Measurements from ENCODE around the gene NFATC1. TPM values are rescaled to one million over a fixed set of nuclear protein-coding genes. Genes with fewer than 3 reads are reported as not detected.

NFATC1 gene
- total and polyA plus RNA-seq, 2 donors (not counting 1 experiment from before 2014, with no cell fraction given) = 0.92 to 4.3 TPM

DNA sequence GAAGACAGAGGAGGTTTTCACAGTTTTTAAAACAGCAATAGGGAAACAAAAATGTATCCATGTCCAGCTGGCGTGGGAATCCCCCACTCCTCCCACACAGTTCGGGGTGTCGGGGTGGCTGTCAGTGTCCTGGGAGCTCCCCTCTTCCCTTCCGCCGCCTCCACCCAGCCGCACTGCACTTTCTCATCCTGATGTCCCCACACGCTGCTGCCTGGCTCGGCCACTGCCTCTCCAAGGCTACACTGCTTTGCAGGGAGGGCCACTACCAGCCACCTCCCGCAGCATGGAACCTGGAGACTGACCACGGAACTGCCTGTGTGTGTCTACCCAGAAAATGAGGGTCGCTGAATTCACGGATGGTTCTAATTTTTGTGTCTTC, 145.2 kb downstream of the NFATC1 start:
- no peak overlapping the region for H3K4me3 ChIP-seq (replicated peaks in 1 of 4; ENCODE audit: control extremely low read depth in 1 of 4, insufficient read depth in 1 of 4, low read depth in 3 of 4, low read length in 4 of 4)
- no peak overlapping the region for H2AFZ ChIP-seq (ENCODE audit: low read length)
- no peaks in the 10 kb centered on the region for H3K36me3 ChIP-seq (ENCODE audit: control insufficient read depth, insufficient read depth, low read length)
- H3K79me2 ChIP-seq (ENCODE audit: control insufficient read depth, insufficient read depth, low read length) = no peaks in the 10 kb centered on the region
- H3K4me1 ChIP-seq (ENCODE audit: control insufficient read depth, extremely low read depth, insufficient read depth, low read length) = no peaks in the 10 kb centered on the region
- no peak overlapping the region for H3K27ac ChIP-seq (ENCODE audit: insufficient read depth, low read length)
- TF ChIP-seq EZH2 (IDR thresholded peaks at IDR 0.05; ENCODE audit: low read length, missing control alignments) = no peak
- TF ChIP-seq, protein P1, sequence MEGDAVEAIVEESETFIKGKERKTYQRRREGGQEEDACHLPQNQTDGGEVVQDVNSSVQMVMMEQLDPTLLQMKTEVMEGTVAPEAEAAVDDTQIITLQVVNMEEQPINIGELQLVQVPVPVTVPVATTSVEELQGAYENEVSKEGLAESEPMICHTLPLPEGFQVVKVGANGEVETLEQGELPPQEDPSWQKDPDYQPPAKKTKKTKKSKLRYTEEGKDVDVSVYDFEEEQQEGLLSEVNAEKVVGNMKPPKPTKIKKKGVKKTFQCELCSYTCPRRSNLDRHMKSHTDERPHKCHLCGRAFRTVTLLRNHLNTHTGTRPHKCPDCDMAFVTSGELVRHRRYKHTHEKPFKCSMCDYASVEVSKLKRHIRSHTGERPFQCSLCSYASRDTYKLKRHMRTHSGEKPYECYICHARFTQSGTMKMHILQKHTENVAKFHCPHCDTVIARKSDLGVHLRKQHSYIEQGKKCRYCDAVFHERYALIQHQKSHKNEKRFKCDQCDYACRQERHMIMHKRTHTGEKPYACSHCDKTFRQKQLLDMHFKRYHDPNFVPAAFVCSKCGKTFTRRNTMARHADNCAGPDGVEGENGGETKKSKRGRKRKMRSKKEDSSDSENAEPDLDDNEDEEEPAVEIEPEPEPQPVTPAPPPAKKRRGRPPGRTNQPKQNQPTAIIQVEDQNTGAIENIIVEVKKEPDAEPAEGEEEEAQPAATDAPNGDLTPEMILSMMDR (conservative IDR thresholded peaks at IDR 0.05 in 1 of 2, IDR thresholded peaks at IDR 0.05 in 1 of 2; ENCODE audit: low read depth in 1 of 2, low read length in 2 of 2) = no peak
- no peak overlapping the region for H3K9ac ChIP-seq (ENCODE audit: insufficient read depth, low read length)
- H3K27me3 ChIP-seq (ENCODE audit: control insufficient read depth, insufficient read depth, low read length) = no peaks in the 10 kb centered on the region
- no peak overlapping the region for H3K4me2 ChIP-seq (ENCODE audit: extremely low read depth, insufficient read depth, low read length)
- H4K20me1 ChIP-seq (ENCODE audit: control insufficient read depth, extremely low read depth, insufficient read depth, low read length) = no peaks in the 10 kb centered on the region
- no peaks in the 10 kb centered on the region for H3K9me3 ChIP-seq (ENCODE audit: control insufficient read depth, insufficient read depth, low read depth, low read length)
- no peak for DNase-seq (ENCODE audit: low read depth in 2 of 2)

DNA sequence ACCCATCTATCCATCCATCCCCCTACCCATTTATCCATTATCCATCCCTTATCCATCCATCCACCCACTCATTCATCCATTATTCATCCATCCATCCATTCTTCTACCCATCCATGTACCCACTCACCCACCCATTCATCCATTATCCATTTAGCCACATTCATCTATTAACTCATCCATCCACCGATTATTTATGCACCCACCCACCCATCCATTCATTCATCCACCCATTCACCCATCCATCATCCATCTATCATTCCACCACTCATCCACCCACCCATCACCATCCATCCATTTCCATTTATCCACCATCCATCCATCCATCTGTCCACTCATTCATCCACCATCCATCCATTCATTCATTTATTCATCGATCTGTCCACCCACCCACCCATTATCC, 146.5 kb downstream of the NFATC1 start:
- no peaks in the 10 kb centered on the region for H3K27me3 ChIP-seq (ENCODE audit: control insufficient read depth, insufficient read depth, low read length)
- H3K4me3 ChIP-seq (replicated peaks in 1 of 4; ENCODE audit: control extremely low read depth in 1 of 4, insufficient read depth in 1 of 4, low read depth in 3 of 4, low read length in 4 of 4) = no peak overlapping the region
- no peak overlapping the region for H3K9ac ChIP-seq (ENCODE audit: insufficient read depth, low read length)
- H2AFZ ChIP-seq (ENCODE audit: low read length) = no peak overlapping the region
- no peaks in the 10 kb centered on the region for H3K9me3 ChIP-seq (ENCODE audit: control insufficient read depth, insufficient read depth, low read depth, low read length)
- no peak overlapping the region for H3K4me2 ChIP-seq (ENCODE audit: extremely low read depth, insufficient read depth, low read length)
- H3K4me1 ChIP-seq (ENCODE audit: control insufficient read depth, extremely low read depth, insufficient read depth, low read length) = no peaks in the 10 kb centered on the region
- DNase-seq (ENCODE audit: low read depth in 2 of 2) = no peak
- no peaks in the 10 kb centered on the region for H3K36me3 ChIP-seq (ENCODE audit: control insufficient read depth, insufficient read depth, low read length)
- no peaks in the 10 kb centered on the region for H4K20me1 ChIP-seq (ENCODE audit: control insufficient read depth, extremely low read depth, insufficient read depth, low read length)
- no peaks in the 10 kb centered on the region for H3K79me2 ChIP-seq (ENCODE audit: control insufficient read depth, insufficient read depth, low read length)
- TF ChIP-seq, protein P1 (conservative IDR thresholded peaks at IDR 0.05 in 1 of 2, IDR thresholded peaks at IDR 0.05 in 1 of 2; ENCODE audit: low read depth in 1 of 2, low read length in 2 of 2) = no peak
- TF ChIP-seq EZH2 (IDR thresholded peaks at IDR 0.05; ENCODE audit: low read length, missing control alignments) = no peak
- H3K27ac ChIP-seq (ENCODE audit: insufficient read depth, low read length) = no peak overlapping the region

DNA sequence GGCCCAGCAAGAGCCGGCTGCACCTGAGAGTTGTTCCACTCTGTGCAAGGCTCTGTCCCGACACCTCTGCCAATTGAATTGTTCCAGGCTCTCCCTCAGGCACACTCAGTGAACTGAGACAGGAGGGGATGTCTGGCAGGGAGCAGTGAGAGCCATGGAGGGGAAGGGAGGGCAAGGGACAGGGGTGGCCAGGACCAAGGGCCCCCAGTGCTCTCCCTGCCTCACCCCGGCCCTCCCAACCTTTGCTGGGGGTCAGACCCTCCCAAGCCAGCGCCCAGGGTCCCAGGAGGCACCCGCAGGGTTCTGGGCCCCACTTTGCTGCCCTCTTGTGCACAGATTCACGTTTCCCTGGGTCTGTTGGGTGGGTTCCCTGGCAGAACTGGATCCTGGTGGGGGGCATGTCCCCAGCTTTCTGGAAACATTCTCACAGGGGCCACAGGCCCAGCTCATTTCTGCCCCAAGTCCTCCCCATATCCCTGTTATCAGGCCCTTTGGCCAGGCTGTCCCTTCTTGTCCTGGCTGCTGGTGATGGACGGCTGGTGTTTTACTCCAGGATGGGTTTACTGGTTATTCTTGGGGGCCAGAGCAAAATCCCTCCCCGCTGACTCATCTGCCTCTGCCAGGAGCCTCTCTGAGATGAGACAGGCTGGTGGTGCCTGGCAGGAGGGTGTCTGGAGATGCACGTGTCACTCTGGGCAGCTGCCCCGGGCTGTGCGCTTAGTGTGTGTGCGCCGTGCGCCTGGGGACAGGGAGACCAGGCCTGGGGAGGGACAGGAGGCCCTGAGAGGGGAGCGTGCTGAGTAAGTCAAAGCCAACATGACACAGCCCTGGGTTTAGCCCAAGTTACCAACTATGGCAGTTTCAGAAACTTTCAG, 147.4 kb downstream of the NFATC1 start:
- H3K79me2 ChIP-seq (ENCODE audit: control insufficient read depth, insufficient read depth, low read length) = no peaks in the 10 kb centered on the region
- H3K27me3 ChIP-seq (ENCODE audit: control insufficient read depth, insufficient read depth, low read length) = no peaks in the 10 kb centered on the region
- no peaks in the 10 kb centered on the region for H3K9me3 ChIP-seq (ENCODE audit: control insufficient read depth, insufficient read depth, low read depth, low read length)
- no peak overlapping the region for H3K4me3 ChIP-seq (replicated peaks in 1 of 4; ENCODE audit: control extremely low read depth in 1 of 4, insufficient read depth in 1 of 4, low read depth in 3 of 4, low read length in 4 of 4)
- H3K4me2 ChIP-seq (ENCODE audit: extremely low read depth, insufficient read depth, low read length) = no peak overlapping the region
- no peaks in the 10 kb centered on the region for H4K20me1 ChIP-seq (ENCODE audit: control insufficient read depth, extremely low read depth, insufficient read depth, low read length)
- DNase-seq (ENCODE audit: low read depth in 2 of 2) = no peak
- no peak for TF ChIP-seq EZH2 (IDR thresholded peaks at IDR 0.05; ENCODE audit: low read length, missing control alignments)
- TF ChIP-seq, protein P1 (conservative IDR thresholded peaks at IDR 0.05 in 1 of 2, IDR thresholded peaks at IDR 0.05 in 1 of 2; ENCODE audit: low read depth in 1 of 2, low read length in 2 of 2) = no peak
- H3K36me3 ChIP-seq (ENCODE audit: control insufficient read depth, insufficient read depth, low read length) = no peaks in the 10 kb centered on the region
- H3K4me1 ChIP-seq (ENCODE audit: control insufficient read depth, extremely low read depth, insufficient read depth, low read length) = no peaks in the 10 kb centered on the region
- no peak overlapping the region for H2AFZ ChIP-seq (ENCODE audit: low read length)
- no peak overlapping the region for H3K9ac ChIP-seq (ENCODE audit: insufficient read depth, low read length)
- H3K27ac ChIP-seq (ENCODE audit: insufficient read depth, low read length) = no peak overlapping the region
